Sigmoid colon (tissue), 4 donors: ENCODE data around the gene ARMCX4.

Source experiments
- POLR2A ChIP-seq, 2 donors: fragments of 450-650 bp; IDR thresholded peaks; one replicate each; pipeline ENCODE4 v1.6.1; 2016; ENCODE audit warnings: antibody characterized with exemption in 2 of 2, mild to moderate bottlenecking in 2 of 2, moderate library complexity in 2 of 2
- POLR2AphosphoS5 ChIP-seq, 4 donors: sonication (generic); formaldehyde crosslinking; IDR thresholded peaks; one replicate each; pipeline ENCODE4 v1.6.1; 2017; ENCODE audit warnings: antibody characterized with exemption in 4 of 4
- TF ChIP-seq, protein P1 (sequence below), 4 experiments: fragments of 450-650 bp in 3 of 4; fragments of 200-600 bp in 1 of 4; IDR thresholded peaks; one replicate each; pipeline ENCODE4 v1.5.1; 2016 to 2019; ENCODE audit warnings: antibody characterized with exemption in 4 of 4, mild to moderate bottlenecking in 3 of 4, moderate library complexity in 2 of 4

DNA sequence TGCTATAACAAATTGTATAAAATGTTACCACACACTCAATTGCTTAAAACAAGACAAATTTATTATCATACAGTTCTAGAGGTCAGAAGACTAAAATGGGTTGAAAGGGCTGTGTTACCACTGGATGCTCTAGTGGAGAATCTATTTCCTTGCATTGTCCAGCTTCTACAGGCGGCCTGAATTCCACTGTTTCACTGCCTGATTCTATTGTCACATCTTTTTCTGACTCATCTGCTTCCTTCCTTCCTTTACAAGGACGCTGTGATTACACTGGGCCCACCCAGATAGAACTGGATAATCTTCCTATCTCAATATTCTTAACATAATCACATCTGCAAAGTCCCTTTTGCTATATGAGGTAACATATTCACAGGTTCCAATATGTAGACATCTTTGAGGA lies 45.7 kb downstream of the ARMCX4 start:
- TF ChIP-seq, protein P1, sequence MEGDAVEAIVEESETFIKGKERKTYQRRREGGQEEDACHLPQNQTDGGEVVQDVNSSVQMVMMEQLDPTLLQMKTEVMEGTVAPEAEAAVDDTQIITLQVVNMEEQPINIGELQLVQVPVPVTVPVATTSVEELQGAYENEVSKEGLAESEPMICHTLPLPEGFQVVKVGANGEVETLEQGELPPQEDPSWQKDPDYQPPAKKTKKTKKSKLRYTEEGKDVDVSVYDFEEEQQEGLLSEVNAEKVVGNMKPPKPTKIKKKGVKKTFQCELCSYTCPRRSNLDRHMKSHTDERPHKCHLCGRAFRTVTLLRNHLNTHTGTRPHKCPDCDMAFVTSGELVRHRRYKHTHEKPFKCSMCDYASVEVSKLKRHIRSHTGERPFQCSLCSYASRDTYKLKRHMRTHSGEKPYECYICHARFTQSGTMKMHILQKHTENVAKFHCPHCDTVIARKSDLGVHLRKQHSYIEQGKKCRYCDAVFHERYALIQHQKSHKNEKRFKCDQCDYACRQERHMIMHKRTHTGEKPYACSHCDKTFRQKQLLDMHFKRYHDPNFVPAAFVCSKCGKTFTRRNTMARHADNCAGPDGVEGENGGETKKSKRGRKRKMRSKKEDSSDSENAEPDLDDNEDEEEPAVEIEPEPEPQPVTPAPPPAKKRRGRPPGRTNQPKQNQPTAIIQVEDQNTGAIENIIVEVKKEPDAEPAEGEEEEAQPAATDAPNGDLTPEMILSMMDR (IDR thresholded peaks at IDR 0.05), result no peak
- no peak for TF ChIP-seq POLR2A (IDR thresholded peaks at IDR 0.05)
- no peak for TF ChIP-seq POLR2AphosphoS5 (IDR thresholded peaks at IDR 0.05)
